Panc1 (cell line): ENCODE measurements around the gene CLMN.

ENCODE experiments used
- SIN3A ChIP-seq: IDR thresholded peaks from 2 replicates; pipeline ENCODE4 v1.6.1; 2012; ENCODE audit warnings: low read depth, mild to moderate bottlenecking, low read length, moderate library complexity, borderline replicate concordance; ENCODE audit not compliant: insufficient read depth
- TF ChIP-seq, protein P1 (sequence below): fragments of 450-650 bp; IDR thresholded peaks from 2 replicates; pipeline ENCODE4 v1.5.1; 2017; ENCODE audit warnings: mild to moderate bottlenecking

GRCh38 chr14:95268350-95268749, 51.4 kb downstream of the CLMN start:
- TF ChIP-seq, protein P1, sequence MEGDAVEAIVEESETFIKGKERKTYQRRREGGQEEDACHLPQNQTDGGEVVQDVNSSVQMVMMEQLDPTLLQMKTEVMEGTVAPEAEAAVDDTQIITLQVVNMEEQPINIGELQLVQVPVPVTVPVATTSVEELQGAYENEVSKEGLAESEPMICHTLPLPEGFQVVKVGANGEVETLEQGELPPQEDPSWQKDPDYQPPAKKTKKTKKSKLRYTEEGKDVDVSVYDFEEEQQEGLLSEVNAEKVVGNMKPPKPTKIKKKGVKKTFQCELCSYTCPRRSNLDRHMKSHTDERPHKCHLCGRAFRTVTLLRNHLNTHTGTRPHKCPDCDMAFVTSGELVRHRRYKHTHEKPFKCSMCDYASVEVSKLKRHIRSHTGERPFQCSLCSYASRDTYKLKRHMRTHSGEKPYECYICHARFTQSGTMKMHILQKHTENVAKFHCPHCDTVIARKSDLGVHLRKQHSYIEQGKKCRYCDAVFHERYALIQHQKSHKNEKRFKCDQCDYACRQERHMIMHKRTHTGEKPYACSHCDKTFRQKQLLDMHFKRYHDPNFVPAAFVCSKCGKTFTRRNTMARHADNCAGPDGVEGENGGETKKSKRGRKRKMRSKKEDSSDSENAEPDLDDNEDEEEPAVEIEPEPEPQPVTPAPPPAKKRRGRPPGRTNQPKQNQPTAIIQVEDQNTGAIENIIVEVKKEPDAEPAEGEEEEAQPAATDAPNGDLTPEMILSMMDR: no peak
- TF ChIP-seq SIN3A: no peak
